Cardiac muscle cell (in vitro differentiated cells and primary cell): Measurements from ENCODE around the gene CADM4. TPM values are rescaled to one million over a fixed set of nuclear protein-coding genes. Genes with fewer than 3 reads are reported as not detected.
"Not testable (repeated sequence)": the region's sequence is repeated elsewhere in the genome, so short reads cannot be mapped to it uniquely, and the experiment has no call there.

ENCODE experiments used
- DNase-seq, 2 donors: peaks; one replicate each; pipeline versions ENCODE4 v3.0.0 to v3.0.0-alpha.2; 2010 to 2017; ENCODE audit warnings: low read depth in 1 of 2, low spot score in 1 of 2
- H3K27ac ChIP-seq: fragments of 200-600 bp; sonication (generic); 2 replicates; pipeline ENCODE4 v1.5.1; 2016
- H3K27me3 ChIP-seq: fragments of 200-600 bp; sonication (generic); 2 replicates; pipeline ENCODE4 v1.6.0; 2016; ENCODE audit warnings: control low read depth
- H3K36me3 ChIP-seq: fragments of 200-600 bp; sonication (generic); 2 replicates; pipeline ENCODE4 v1.5.1; 2016; ENCODE audit warnings: control low read depth
- H3K4me1 ChIP-seq: fragments of 200-600 bp; sonication (generic); 2 replicates; pipeline ENCODE4 v1.8.1; 2017; ENCODE audit warnings: low read depth, mild to moderate bottlenecking, mixed run types
- H3K4me3 ChIP-seq: fragments of 200-600 bp; sonication (generic); 2 replicates; pipeline ENCODE4 v1.5.1; 2016; ENCODE audit warnings: mild to moderate bottlenecking
- H3K9me3 ChIP-seq: fragments of 200-600 bp; sonication (generic); 2 replicates; pipeline ENCODE4 v1.5.1; 2017; ENCODE audit warnings: low read depth, mild to moderate bottlenecking, control low read depth
- CTCF ChIP-seq: IDR thresholded peaks from 2 replicates; pipeline ENCODE4 v1.5.1; 2012; ENCODE audit warnings: low read depth, mild to moderate bottlenecking, low read length
- polyA plus RNA-seq: library from polyadenylated mRNA; unstranded; fragments of >200 nt; fragmentation: Nextera tagmentation; extraction: Ambion mirVana; gene quantifications from 2 replicates; pipeline ENCODE4 v1.2.1, GENCODE V29; 2016
- total RNA-seq: library from RNA; depleted of rRNA; stranded (reverse); fragments of >200 nt; gene quantifications from 2 replicates; pipeline ENCODE4 v1.2.3, GENCODE V29; 2016

CADM4 gene
- total and polyA plus RNA-seq, 2 experiments from 2014 or later, result 12.3 to 40.5 TPM

GRCh38 chr19:43605875-43606568 lies 33.6 kb downstream of the CADM4 start:
- H3K9me3 ChIP-seq, result no peaks in the 10 kb centered on the region
- no peaks in the 10 kb centered on the region for H3K27me3 ChIP-seq
- no peak for DNase-seq
- H3K36me3 ChIP-seq, result peaks cover 7% of the 10 kb centered on the region
- no peaks in the 10 kb centered on the region for H3K4me1 ChIP-seq
- H3K4me3 ChIP-seq, result no peak overlapping the region
- H3K27ac ChIP-seq, result no peak overlapping the region
- TF ChIP-seq CTCF, result no peak

GRCh38 chr19:43600326-43600725 lies 39.3 kb downstream of the CADM4 start:
- not testable (repeated sequence) for DNase-seq, H3K36me3 ChIP-seq, H3K27ac ChIP-seq, H3K4me1 ChIP-seq, H3K9me3 ChIP-seq, H3K27me3 ChIP-seq, H3K4me3 ChIP-seq

- no peaks in the 10 kb centered on the region for H3K27me3 ChIP-seq
- no peaks in the 10 kb centered on the region for H3K9me3 ChIP-seq
- peaks cover 3% of the 10 kb centered on the region for H3K36me3 ChIP-seq
- no peak for TF ChIP-seq CTCF
- DNase-seq, result no peak
- H3K4me1 ChIP-seq, result peaks cover 3% of the 10 kb centered on the region
- H3K4me3 ChIP-seq, result no peak overlapping the region
- H3K27ac ChIP-seq, result no peak overlapping the region
Measured at GRCh38 chr19:43599635-43600295, 39.9 kb downstream of the CADM4 start.

- Histone ChIP-seq H3K4me3 (no peak overlapping the region), H3K9me3 (no peaks in the 10 kb centered on the region), H3K27me3 (no peaks in the 10 kb centered on the region), H3K27ac (no peak overlapping the region), H3K4me1 (peaks cover 3% of the 10 kb centered on the region), H3K36me3 (peaks cover 3% of the 10 kb centered on the region)
- no peak for TF ChIP-seq CTCF
- DNase-seq, result no peak
Measured at GRCh38 chr19:43598445-43599240, 41.0 kb downstream of the CADM4 start.

- Histone ChIP-seq H3K9me3 (no peaks in the 10 kb centered on the region), H3K36me3 (peaks cover 3% of the 10 kb centered on the region), H3K27me3 (no peaks in the 10 kb centered on the region), H3K27ac (no peak overlapping the region), H3K4me1 (peaks cover 3% of the 10 kb centered on the region), H3K4me3 (no peak overlapping the region)
- TF ChIP-seq CTCF, result no peak
- DNase-seq, result no peak
Measured at GRCh38 chr19:43597876-43598275, 41.8 kb downstream of the CADM4 start.
